HG03280 (cell line): ENCODE data around the gene C20orf96.
"Not testable (repeated sequence)": the region's sequence is repeated elsewhere in the genome, so short reads cannot be mapped to it uniquely, and the experiment has no call there.

ENCODE experiments used
- ATAC-seq: cut with Tn5 transposase; IDR thresholded peaks from one replicate; pipeline ENCODE4 v1.9.1; 2021; ENCODE audit warnings: mild to moderate bottlenecking, moderate library complexity; ENCODE audit not compliant: unreplicated experiment

The C20orf96 gene

DNA sequence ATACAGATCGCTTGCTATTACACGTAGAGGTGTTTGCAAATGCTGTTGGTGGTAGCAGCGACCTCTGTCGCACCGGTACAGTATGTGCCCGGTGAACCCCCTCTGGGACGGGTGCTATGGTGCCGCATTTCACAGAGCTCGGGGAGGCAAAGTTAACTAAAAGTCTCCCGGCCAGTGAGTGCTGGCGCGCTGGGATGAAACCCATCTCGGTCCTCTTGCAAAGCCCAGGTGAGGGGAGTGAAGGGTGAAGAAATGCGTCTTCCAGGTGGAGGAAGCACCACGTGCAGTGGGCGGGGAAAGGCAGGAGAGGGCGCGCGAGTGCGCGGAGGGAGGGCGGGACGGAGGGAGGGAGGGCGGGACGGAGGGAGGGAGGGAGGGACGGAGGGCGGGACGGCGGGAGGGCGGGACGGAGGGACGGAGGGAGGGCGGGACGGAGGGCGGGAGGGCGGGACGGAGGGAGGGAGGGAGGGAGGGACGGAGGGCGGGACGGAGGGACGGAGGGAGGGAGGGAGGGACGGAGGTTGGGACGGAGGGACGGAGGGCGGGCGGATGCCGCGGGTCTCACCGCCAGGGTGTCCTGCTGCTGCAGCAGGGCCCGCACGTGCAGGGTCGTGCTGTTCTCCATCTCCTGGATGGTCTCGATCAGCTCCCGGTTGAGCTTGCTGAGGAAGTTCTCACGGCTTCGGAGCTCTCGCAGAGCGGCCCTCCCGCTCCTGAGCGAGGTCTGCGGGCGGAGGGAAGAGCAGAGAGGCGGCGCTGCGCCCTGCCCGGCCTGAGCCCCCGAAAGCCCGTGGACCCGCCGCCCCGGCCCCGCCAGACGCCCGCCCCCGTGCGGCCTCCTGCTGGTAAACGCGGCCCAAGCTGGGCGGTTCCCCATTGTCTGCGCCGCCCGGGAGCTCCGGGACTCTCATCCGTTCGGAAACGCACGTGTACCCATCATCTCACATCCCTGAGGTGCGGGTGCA is 11.7 kb downstream of the C20orf96 start:
- no peak for ATAC-seq

DNA sequence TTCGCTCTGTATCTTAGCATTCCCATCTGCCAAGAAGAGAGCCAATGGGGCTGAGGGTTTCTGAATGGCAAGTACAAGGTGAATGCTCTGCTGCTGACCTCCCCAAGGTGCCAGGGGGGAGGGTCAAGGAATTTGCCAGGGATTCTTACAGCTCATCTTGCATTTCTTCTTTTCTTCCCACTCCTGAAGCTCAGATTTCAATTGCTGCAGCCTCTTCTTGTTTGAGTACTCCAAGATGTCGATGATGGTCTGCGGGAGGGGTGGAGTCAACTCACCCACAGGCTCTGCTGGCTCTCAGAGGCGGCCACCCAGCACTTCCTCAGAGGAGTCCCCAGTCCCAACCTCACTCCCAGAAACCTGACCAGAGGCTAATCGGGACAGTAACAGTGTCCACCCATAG is 12.4 kb downstream of the C20orf96 start:
- no peak for ATAC-seq

DNA sequence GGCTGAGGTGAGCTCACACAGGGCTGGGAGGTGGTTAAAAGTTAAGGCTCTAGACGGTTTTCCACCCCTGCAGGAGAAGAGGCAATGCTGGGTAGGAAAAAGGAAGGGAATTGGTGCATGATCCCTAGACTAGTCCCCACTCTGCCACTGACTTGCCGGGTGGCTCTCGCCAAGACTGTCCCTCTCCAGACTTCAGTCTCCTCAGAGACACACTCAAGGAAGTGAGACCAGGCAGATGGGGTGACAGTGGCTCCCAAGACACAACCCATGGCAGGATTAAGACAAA is 13.1 kb downstream of the C20orf96 start:
- no peak for ATAC-seq

DNA sequence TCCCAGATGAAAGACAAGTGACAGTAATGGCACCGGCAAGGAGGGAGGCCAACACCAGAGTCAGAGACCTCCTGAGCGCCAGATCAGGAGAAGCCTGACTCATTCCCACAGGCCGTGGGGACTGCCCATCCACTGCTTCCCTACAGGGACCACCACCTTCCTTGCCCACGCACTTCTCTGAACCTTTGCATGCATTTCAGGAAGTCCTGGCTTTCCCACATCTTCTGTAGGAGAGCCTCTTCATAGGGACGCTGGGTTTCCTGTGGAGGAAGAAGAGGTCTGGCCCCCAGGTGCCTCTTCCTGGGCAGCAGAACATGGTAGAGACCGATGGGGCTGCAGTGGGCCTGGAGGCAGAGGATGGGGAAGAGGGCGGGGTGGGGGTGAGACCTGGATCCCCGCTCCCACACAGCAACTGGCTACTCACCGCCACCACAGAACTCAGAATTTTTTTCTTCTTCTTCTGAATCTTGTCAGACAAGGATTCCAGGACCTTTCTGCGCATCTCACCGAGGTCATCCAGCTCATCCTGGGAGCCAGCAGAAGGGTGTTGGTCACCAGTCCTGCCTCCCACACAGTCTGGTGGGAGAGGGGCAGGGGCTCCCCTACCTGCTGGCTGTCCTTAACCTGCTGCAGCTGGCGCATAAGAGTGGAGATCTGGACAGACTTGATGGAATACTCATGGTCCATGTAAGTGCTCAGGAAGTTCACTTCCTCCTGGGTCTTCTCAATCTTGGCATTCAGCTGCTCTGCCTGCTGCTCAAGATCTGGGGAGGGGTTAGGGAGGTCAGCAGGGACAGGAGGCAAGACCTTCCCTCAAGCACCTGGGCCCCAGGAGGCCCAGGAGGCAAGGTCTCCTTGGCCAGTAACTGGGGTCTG is 13.7 kb downstream of the C20orf96 start:
- no peak for ATAC-seq

GRCh38 chr20:275791-276190 is 14.8 kb downstream of the C20orf96 start:
- ATAC-seq = no peak

DNA sequence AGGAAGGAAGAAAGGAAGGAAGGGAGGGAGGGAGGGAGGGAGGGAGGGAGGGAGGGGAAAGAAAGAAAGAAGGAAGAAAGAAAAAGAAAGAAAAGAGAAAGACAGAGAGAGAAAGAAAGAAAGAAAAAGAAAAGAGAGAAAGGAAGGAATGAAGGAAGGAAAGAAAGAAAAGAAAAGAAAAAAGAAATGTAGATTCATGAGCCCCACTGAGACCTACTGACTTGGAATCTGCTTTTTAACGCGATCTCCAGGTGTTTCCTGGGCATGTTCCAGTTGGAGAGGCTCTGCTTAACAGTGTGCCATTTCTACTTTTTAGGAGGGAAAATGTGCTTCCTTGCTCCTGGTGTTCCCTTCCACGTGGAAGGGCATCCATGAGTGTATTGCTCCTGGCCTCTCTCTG is 16.7 kb downstream of the C20orf96 start:
- ATAC-seq = no peak

DNA sequence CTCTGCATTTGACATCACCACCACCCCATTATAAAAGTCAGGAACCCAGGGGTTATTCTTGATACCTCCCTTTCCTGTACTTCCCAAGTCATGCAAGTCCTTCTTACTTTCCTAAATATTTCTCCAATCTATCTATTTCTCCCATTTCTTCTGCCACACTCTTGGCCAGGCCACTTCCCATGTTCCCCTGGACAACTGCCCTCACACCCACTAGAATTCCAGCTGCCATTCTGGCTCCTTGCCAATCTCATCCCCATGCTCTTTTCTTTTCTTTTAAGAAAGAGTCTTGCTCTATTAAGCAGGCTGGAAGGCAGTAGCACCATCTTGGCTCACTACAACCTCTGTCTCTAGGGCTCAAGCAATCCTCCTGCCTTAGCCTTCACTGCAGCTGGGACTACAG is 17.8 kb downstream of the C20orf96 start:
- no peak for ATAC-seq

- ATAC-seq = no peak
Observed at GRCh38 chr20:271528-271927, 19.0 kb downstream of the C20orf96 start.

GRCh38 chr20:271069-271468 is 19.5 kb downstream of the C20orf96 start:
- no peak for ATAC-seq

DNA sequence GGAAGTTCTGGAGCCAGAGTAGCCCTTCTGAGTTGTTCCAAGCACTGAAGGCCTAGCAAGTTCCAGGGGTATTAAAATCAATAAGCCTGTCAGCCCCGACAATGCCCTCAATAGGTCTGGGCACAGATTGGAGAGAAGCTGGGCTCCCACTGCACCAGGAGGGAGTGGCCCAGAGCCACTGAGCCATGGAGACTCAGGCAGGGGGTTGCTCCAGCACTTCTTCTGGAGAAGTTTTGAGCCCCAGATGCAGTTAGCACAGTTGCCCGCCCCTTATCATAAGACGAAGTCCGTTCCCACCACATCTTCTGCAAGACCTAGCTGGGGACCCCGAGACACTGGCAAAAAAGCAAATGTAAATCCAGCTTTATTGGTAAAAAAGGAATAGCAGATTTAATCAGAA is 20.0 kb downstream of the C20orf96 start:
- ATAC-seq = no peak

DNA sequence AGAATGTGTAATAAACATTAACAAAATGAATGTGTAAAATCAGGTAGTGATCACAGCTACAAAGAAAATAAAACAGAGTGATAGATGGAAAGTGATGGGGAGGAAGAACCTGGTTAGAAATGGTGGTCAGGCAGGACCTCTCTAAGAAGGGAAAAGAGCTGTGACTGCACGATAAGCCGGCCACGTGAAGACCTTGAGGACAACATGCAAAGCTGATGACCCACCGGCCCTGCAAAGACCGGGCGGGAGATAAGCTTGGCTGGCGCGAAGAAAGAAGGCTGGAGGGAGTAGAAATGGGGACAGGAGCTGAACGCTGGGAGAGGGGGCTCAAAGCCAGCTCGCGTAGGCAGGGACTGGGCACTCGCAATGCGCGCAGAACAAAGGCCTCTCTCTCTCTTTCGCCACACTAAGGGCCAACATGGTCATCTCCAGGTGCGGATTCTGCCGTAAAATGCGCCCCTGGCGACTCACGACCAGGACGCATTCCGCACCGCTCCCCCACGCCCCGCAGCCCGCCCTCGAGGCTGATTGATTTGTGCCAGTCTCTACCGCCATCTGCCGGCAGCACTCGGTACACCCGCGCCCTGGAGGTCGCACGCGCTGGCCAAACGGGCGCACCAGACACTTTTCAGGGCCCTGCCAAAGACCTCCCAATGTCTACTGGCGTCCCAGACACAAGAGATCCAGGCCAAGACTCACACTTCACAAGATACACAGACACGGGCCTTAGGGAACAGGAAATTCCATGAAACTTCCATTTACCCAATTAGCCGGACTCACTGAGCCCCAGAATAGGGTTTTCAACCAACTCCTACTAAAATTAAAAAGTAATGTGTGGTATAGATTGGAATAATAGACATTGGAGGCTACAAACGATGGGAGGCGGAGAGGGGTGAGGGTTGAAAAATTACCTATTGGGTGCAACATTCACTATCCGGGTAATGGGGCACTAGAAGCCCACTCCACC is 23.7 kb downstream of the C20orf96 start:
- ATAC-seq = peak; percentile 90

GRCh38 chr20:263701-264100 is 26.8 kb downstream of the C20orf96 start:
- ATAC-seq = no peak

- ATAC-seq = no peak
Observed at GRCh38 chr20:259981-260380, 30.6 kb downstream of the C20orf96 start.

DNA sequence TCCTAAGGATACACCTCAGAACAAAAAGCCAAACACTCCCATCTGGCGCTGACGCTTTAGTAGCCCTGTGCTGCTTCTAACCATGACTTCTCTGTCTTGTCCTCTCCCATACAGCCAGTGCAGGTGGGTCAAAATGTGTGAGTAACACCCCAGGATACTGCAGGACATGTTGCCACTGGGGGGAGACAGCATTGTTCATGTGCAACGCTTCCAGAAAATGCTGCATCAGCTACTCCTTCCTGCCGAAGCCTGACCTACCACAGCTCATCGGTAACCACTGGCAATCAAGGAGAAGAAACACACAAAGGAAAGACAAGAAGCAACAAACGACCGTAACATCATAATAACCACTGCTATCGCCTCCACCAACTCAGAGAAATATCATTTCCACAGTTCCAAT is 31.6 kb downstream of the C20orf96 start:
- ATAC-seq = no peak

GRCh38 chr20:258269-258858 is 32.2 kb downstream of the C20orf96 start:
- ATAC-seq = no peak

GRCh38 chr20:257419-257818 is 33.1 kb downstream of the C20orf96 start, which contains the start of gene DEFB132:
Gene DEFB132 (plus strand): TSS chr20:257724. CDS start chr20:257779, 55 bp downstream.
- no peak for ATAC-seq

- not testable (repeated sequence) for ATAC-seq
Observed at GRCh38 chr20:253447-253846, 37.1 kb downstream of the C20orf96 start.

GRCh38 chr20:252801-253200 is 37.7 kb downstream of the C20orf96 start:
- ATAC-seq = no peak

GRCh38 chr20:251354-251753 is 39.2 kb downstream of the C20orf96 start:
- no peak for ATAC-seq

GRCh38 chr20:242905-243304 is 47.6 kb downstream of the C20orf96 start:
- no peak for ATAC-seq
